ENCODE data around the gene TBXAS1.
"Not testable (repeated sequence)": the region's sequence is repeated elsewhere in the genome, so short reads cannot be mapped to it uniquely, and the experiment has no call there.

DNA sequence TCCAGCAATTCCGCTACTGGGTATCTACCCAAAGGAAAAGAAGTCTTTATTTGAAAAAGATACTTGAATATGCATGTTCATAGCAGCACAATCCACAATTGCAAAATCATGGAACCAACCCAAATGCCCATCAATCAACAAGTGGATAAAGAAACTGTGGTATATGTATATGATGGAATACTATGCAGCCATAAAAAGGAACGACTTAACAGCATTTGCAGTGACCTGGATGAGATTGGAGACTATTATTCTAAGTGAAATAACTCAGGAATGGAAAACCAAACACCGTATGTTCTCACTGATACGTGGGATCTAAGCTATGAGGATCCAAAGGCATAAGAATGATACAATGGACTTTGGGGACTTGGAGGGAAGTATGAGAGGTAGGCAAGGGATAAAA lies 8.2 kb downstream of the TBXAS1 start:
- TF ChIP-seq ARNT (IDR thresholded peaks at IDR 0.05); SP1 (IDR thresholded peaks at IDR 0.05); L3MBTL2 (conservative IDR thresholded peaks at IDR 0.05): not testable (repeated sequence)

Measured in HEK293T (cell line).